HG02588 (cell line): ENCODE measurements around the gene CERS6.

Experiments used
- ATAC-seq: cut with Tn5 transposase; IDR thresholded peaks from one replicate; pipeline ENCODE4 v1.9.1; 2021; ENCODE audit warnings: mild to moderate bottlenecking, moderate library complexity; ENCODE audit not compliant: unreplicated experiment

Gene CERS6

DNA sequence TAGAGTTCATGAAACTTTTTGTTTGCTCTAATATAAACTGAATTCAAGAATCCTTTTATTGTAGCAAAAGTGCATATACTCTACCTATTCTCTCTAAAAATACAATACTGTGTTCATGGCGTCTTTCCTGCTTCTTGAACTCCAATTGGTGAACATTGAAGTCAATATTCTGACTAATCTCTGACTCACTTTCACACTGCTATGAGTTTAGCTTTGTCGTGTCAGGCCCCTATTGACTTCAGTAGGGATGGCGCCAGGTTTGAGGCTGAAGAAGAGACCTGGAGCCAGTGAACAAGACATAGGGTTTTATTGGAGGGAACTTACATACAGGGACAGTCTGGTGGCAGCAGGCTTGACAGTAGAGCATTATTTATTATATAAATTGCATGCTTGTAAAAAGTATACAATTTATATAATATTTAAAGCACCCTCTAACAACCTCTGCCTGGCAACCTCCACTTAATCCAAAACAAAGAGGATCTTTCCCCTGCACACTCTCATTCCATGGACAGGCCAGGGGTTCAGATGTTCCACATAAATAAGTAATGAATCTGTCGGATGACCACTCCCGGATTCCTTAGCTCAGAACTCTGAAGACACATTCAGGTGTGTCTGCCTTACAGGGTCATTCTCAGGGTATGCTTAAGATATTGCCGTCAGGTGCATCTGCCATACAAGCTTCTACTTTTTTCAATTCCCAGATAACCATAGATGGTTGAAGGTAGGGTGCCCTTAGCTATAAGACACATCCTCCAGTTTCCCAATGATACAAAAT lies 141.0 kb downstream of the CERS6 start:
- ATAC-seq = no peak

DNA sequence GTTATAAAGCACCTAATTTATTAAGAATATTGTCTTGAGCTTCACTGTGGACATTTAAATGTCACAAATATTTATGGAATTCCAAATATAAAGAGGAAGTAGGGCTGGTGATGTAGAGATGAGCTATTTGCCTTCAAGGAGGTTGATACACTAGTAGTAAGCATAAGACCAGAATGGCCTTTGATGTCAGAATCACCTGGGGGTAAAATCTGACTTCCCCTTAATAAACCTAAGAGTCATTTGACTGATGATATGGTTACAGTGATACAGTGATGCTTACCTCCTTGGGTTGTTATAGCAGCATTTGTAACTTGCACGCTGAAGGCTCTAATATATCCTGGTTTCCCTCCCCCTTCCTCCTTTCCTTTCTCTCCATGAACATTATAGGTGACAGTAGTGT lies 143.7 kb downstream of the CERS6 start:
- no peak for ATAC-seq

DNA sequence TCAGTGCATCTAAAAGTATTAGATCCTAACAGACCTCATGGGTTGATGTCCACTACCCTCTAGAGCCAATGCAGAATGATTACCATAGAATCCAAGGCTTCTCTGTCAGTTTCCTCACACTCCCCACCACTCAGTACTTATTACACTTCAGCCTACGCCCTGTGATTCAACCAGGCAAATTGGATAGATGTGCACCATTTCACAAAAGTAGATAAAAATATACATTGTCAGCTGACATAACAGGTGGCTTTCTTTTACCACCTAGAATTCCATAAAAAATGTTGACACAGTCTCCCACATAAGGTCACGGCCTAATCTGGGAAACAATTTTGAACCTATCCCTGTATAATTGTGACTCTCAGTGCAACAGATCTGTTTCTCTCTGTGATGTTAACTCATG lies 144.9 kb downstream of the CERS6 start:
- ATAC-seq = no peak

DNA sequence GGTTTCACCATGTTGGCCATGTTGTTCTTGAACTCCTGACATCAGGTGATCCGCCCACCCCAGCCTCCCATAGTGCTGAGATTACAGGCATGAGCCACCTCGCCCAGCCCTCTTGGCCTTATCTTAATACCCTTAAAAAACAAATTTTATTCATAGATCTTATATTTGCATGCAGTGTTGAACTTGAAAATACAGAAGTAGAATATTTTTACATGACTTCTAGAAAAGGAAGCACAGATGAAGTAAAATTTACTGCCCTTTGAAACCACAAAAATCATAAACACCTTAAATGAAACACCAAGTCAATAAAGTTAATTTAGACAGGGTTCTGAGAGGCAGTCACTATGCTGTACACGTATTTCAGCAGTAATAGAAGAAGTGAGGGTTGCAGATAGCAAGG lies 145.7 kb downstream of the CERS6 start:
- peak; percentile 56 for ATAC-seq

DNA sequence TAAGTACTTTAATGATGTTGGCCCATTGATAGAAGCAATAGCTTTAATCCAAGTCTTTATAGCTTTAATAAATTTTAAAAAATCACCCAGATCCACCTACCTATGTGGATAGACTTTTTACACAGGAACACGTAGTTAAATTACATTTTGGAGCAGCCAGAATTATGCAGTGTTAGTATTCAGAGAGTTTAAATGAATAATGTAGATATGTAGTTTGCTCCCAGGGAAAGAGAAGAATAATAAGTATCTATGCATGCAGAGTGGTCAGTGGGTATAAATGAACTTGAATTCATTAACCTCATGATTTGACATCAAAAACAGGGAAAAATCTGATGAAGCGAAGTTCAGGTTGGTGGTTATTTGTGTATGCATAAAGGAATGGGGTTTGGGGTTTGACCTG lies 146.3 kb downstream of the CERS6 start:
- no peak for ATAC-seq

DNA sequence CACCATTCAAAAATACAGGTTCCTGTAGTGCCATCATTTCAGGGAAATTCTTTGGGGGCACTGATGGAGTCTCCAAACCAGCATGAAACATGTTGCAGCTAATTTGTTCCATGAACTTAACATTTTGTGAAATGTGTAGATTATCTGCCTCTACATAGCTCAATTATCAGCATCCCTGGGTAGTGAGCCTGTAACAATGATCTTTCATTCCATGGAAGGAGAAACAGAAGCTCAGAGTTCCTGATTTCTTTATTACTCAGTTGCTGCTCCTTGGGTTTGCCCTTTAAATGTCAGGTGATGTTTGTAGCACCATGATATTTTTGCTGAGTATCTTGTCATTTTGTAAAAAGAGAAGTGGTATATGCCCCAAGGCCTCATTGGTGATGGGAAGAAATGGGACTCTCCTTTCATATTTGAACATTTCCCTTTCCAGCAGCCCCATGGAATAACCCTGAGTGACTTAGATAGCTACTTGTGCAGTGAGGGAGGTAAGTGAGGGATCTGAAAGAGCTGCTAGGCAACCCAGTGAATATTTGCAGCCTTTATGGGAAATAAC lies 146.9 kb downstream of the CERS6 start:
- no peak for ATAC-seq

DNA sequence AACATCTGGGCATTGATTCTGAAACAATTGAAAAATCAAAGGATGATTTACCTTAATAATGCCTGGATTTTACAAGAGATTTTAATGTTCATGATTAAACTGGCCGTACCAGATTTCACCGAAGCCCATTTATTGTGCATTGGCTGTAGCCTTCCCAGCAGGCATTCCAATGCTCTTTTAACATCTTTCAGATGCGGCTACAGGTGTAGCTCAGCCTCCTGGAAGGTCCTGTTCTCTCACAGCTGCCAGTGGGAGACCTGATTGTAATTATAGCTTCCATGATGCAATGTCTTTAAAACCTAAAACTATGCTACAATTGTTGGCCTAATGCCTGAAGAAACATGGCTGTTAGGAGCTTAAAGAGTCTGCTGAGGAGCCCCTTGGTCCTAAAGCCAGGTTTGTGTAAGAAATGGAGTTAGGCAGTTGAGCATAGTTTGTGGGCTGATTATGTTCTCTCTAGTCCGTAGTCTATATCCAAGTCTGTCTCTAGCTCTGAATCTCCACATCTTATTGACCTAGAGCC lies 147.4 kb downstream of the CERS6 start:
- no peak for ATAC-seq

DNA sequence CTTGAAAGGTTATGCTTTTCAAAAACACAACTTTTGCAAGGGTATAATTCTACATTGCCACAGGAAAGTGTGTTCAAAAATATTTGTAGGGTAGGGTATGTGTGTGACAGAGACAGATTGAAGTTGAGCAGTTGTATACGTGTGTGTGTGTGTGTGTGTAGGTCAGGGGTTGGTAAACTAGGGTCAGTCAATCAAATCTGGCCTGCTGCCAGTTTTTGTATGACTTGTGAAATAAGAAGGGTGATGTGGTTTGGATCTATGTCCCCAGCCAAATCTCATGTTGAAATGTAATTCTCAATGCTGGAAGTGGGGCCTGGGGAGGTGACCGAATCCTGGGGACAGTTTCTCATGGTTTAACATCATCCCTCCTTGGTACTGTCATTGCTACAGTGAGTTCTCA lies 148.2 kb downstream of the CERS6 start:
- no peak for ATAC-seq

DNA sequence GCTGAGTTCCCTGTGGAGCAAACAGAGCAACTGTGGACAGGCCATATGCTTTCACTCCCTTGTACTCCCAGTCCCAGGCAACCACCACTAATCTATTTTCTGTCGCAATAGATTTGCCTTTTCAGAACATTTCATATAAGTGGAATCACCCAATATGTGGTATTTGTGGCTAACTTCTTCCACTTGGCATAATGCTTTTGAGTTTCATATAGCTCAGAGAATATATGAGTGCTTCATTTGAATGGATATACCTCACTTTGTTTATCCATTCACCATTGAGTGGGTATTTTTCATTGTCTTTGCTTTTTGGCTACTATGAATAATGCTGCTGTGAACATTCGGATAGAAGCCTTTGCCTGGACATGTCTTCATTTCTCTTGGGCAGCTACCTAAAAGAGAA lies 151.9 kb downstream of the CERS6 start:
- ATAC-seq = no peak

DNA sequence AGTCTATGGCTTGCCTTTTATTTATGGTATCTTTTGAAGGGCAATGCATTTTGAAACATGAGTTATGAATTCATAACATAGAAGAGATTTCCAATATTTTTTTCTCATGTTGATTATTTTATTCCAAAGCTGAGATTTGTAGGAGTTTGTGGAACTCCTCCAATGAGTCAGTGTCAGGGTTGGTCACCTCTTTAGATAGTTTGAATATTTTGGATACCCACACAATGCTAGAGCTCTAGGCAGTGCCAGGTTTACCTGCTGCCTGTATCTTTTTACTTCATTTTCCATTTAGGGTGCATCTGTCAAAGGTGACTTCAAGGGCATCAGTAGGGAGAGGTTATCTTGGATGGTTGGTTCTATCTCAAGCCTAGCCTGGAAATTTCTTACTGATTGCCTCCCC lies 152.7 kb downstream of the CERS6 start:
- no peak for ATAC-seq

DNA sequence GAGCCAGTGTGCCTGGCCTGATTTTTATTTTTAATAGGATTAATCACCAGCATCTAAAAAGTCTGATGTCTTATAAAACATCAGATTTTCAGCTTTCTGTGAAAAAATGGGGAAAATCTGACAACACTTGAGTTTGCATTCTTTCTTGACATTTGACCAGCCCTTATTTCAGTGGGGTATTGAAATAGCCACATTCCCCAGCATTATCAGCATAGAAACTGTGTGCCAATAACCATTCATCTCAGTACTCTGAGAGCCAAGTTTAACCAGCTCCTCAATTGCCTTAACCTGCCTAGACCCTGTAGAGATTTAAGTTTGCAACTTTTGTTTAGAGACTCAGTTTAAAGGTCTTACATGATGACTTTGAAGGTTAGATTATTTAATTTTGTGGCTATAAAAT lies 155.0 kb downstream of the CERS6 start:
- ATAC-seq = no peak

DNA sequence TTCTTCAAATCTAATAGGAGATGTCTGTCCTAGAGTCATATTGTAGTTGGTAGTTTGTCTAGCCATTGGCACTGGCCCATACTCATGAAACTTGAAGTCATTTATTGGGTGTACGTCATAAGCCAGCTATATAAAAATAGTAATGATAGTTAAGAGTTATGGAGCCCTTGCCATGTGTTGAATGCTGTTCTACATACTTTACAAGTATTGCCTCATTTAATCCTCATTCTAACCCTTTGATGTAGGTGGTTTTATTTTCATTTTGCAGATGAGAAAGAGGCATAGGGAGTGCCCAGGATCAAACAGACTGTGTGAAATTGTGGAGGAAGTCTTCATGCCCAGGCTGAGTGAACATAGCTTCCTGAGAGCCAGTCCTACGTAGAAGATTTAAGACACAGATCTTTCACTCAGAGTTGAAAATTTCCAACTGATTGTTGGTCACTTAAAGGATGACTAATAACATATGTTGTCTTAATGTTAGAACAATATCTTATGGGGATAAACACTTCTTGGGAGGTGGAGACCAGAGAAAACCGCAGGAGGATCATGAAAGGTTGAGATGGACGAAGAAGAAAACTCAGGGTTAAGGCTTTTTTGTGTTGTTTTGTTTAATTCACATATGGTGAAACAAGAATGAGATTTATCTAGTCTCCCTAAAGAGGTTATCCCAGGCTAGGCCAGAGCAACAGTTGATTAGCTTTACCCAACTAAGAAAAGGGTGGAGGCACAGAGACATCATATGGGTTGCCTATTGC lies 156.0 kb downstream of the CERS6 start:
- ATAC-seq = no peak

DNA sequence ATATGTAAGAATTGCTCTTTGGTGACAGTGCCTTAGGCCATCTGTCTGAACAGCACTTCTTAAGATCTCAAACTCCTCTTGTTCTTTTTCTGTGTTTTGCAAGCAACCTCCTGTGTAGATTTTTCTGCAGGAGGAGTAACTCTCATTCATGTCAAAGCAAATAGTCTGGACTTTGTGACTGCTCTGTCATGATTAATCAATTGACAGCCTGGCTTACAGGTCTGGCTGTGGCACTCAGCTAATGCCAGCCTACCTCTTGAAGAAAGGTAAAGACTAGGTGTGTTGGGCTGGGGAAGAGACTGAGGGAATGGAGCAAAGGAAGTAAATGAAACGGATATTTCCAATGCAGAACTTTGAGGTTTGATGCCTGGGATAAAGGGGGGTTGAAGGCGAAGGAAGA lies 156.6 kb downstream of the CERS6 start:
- no peak for ATAC-seq

DNA sequence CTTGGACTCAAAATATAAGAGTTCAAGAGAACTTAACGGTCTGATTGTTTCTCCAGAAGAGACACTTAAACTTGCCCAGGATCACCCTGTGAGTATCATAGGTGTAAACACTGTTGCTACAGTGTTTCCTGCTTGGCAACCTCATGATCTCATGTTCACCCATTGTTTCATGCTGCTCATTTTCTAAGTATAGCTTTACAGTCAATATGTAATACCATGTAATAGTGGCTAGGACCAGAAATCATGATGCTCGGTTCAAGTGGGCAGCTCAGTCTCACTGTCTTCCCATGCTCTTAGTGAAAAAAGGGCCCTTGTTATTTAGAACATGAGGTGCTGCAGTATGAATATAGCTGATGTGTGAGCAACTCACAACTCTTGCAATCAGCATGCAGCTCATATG lies 157.5 kb downstream of the CERS6 start:
- no peak for ATAC-seq

DNA sequence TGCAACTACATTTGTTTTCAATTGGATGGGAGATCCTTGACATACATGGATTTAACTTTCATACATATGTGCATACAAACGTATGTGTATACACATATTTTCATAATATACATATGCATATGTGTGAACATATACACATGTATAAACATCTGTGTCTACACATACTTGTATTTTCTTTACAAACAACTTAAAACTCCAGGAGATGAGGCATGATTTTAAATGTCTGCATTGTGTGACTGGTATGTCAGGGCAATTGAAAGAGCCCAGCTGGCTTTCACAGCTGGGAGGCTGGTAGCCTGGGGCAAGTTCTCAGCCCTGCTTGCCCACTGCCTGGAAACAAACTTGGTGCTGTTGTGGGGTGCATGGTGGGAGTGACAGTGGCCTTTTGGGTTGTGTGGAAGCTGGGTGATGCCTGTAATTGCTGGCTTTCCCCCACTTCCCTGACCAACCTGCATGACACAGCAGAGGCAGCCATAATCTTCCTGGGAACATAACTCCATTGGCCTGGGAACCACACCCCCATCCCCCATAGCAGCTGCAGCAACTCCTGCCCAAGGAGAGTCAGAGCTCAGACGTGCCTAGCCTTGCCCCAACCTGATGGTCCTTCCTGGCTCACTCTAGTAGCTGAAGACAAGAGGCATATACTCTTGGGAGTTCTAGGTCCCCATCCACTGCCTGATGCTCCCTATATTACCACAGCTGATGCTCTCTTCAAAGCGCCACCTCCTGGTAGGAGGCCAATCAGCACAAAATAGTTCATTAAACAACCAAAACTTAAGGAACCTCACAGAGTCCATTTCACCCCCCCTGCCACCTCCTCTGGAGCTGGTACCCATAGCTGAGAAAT lies 158.3 kb downstream of the CERS6 start:
- no peak for ATAC-seq

DNA sequence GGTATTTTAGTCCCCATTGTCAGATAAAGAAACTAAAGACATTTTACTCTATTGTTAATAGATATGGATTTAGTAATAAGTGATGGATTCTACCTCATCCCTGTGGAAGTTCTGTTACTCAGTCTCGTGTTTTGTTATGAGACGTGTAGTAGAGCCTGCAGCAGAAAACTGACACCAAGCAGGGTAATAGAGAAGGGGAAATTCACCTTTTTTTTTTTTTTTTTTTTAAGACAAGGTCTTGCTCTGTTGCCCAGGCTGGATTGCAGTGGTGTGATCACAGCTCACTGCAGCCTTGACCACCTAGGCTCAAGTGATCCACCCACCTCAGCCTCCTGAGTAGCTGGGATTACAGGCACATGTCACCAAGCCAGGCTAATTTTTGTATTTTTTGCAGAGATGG lies 164.5 kb downstream of the CERS6 start:
- ATAC-seq = no peak

DNA sequence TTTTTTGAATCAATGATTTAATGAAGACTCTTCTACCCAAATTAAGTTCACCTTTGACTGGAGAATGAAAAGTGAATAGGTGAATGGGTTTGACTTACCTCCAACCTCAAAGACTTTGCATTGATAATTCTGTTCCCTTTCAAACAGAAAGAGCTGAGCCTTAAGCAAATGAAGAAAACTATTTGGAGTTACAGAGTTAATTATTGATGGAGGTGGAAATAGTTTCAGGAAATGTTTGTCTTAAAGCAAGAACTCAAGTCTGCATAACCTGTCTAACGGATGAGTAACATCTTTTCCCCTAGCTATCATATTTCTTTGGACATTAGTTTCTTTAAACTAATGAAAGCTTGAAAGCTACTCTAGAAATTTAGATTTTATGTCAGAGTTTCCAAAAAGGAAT lies 166.5 kb downstream of the CERS6 start:
- ATAC-seq = peak; percentile 62

DNA sequence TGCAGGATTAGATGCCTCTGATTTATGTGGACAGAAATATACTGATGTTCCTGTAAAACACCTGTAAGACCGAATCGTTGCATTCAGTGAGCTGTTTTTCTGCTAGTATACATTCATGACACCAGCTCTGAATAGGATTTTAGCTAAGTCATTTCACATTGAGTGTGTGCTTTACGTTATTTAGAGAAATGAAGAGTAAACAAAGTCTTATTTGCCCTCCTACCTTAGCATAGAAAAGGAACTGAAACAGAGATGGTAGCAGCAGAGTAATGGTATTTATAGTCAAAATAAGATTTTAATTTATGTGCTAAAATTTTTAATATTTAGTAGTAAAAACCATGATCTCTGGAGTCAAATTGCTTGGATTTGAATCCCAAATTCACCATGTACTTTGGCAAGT lies 168.0 kb downstream of the CERS6 start:
- ATAC-seq = no peak

DNA sequence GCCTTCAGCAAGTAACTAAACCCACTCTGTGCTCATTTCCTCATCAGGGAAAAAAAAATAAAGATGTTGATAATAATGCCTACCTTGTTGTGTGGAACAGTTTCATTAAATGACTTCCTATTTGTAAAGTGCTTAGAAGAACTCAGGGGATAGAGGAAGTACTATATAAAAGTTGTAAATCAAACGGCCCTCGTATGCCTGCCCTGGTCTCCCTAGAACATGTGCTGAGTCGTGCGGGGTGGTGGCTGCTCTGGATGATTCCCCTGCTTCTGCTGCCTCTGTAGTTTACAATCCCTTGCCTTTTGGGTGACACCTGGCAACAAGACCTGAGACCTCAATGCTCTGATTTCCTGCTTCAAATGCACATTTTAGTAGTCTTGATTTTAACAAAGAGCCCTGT lies 170.0 kb downstream of the CERS6 start:
- ATAC-seq = no peak

DNA sequence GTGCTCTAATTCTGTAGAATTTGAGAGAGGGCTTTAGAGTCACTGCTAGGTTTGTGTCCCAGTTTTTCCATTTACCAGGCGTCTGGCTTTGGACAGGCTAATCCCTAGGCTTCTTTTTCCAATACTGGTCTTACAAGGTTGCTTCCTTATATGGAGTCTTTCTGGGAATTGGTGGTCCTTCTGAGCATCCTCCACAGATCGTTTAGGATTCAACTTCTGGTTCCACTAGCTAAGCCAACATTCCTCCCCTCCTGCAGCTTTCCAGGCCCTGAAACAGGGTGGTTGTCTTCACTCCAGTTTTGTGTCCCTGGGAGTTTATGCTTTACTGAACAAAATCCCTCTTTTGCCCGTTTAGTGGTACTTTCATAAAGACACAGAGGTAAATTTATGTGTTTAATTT lies 170.6 kb downstream of the CERS6 start:
- no peak for ATAC-seq

DNA sequence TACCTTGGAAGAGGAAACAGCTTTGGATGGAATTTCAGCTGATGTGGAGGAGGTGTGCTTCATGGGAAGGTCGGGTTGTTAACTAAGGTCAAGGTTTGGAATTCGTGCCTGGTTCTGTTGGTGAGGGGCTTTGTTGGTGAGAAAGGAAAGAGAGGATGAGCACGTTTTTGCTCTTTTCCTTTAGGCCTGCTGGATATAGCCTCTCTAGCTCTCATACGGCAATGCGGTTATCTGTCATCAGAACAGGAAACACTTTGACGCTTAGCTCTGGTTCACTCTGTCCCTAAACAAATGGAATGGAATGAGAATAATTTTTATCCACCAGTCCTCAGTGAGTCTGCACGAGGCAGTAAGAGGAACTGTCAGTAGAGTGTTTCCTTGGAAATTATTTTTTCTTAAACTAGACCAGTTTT lies 176.6 kb downstream of the CERS6 start:
- ATAC-seq = no peak
